ENCODE measurements around the gene PPP1R14B.

PPP1R14B gene

DNA sequence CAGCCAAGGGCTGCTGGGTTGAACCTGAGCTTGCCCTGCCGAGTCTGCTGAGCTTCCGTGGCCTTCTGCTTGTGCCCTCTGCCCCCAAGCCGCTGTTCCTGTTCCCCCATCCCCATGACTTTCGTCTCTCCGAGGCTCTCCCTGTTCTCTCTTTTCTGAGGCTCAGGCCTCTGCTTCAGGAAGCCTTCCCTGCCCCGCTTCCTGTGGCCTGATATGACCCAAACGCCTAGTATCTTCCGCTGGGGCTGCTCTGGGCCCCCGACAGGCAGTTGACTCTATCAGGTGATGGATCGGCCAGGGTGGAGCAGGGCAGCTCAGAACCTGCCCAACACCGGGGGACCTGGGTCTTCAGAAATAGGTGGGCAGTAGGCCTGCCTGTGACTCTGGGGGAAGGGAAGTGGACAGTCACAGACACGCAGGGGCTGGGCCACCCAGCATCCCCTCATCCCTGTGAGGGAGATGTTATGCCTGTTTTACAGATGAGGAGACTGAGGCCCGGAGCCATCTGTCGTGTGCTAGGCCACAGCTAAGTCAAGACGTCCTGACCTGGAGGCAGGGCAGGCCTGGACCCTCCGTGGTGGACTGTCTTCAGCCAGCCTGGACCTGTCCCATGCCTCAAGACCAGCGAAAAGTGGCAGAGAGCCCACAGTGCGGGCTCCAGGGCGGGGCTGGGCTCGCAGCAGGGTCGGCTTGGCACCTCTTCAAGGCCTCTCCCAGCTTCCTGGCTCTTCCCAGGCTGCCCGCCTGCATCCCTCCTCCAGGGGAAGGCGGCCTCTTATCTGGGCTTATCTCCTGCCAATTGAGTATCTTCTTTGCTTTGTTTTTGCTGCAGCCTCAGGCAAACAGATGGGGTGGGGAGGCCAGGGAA is 21.5 kb upstream of the PPP1R14B start:
- TF ChIP-seq, protein P1, sequence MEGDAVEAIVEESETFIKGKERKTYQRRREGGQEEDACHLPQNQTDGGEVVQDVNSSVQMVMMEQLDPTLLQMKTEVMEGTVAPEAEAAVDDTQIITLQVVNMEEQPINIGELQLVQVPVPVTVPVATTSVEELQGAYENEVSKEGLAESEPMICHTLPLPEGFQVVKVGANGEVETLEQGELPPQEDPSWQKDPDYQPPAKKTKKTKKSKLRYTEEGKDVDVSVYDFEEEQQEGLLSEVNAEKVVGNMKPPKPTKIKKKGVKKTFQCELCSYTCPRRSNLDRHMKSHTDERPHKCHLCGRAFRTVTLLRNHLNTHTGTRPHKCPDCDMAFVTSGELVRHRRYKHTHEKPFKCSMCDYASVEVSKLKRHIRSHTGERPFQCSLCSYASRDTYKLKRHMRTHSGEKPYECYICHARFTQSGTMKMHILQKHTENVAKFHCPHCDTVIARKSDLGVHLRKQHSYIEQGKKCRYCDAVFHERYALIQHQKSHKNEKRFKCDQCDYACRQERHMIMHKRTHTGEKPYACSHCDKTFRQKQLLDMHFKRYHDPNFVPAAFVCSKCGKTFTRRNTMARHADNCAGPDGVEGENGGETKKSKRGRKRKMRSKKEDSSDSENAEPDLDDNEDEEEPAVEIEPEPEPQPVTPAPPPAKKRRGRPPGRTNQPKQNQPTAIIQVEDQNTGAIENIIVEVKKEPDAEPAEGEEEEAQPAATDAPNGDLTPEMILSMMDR (conservative IDR thresholded peaks at IDR 0.05; ENCODE audit: control insufficient read depth, insufficient read depth, low read depth, low read length): no peak
- no peak for DNase-seq (ENCODE audit: low read depth)

DNA sequence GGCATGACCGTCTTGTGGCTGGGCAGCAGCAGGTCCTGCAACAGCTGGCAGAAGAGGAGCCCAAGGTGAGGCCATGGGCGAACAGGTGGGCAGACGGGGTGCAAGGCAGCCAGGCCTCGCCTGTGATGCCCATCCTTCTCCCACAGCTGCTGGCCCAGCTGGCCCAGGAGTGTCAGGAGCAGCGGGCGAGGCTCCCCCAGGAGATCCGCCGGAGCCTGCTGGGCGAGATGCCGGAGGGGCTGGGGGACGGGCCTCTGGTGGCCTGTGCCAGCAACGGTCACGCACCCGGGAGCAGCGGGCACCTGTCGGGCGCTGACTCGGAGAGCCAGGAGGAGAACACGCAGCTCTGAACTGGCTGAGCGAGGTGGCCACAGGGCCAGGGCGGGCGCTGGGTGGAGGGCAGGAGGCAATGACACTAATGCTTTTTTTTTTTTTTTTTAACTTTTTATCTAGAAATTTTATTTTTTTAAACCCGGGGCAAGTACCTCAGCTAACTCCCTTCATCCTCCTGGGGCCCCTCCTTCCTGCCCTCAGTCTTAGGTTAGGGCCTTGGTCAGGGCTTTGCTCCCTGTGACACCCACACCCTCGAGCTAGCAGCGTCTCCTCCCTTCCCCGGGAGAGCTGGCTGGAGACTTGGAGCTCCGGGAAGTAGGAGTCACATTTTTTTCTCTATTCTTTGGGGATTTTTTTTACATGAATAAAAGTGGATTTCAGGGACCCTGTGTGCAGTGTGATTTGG is 20.6 kb upstream of the PPP1R14B start:
- TF ChIP-seq, protein P1 (conservative IDR thresholded peaks at IDR 0.05; ENCODE audit: control insufficient read depth, insufficient read depth, low read depth, low read length): no peak
- no peak overlapping the region for H3K4me3 ChIP-seq (ENCODE audit: control insufficient read depth, low read depth, low read length)
- peak; percentile 28 for DNase-seq (ENCODE audit: low read depth)

More for the DNA sequence above, 21.5 kb upstream of the PPP1R14B start:
- H3K4me3 ChIP-seq (ENCODE audit: control insufficient read depth, low read depth, low read length): peak overlapping the region; percentile 57

DNA sequence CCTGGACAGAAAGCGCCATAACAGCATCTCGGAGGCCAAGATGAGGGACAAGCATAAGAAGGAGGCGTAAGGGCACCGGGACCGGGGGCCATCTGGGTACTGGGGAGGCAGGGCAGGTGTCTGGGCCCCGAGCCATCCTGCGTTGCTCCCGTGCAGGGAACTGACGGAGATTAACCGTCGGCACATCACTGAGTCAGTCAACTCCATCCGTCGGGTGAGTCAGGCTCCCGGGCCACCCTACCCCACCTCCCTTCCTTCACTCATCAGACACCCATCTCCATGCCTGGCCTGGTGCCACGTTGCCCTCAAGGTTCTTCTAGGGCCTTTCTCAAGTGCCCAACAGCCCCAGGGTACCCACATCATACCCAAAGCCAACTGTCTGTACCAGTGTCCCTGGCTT is 19.6 kb upstream of the PPP1R14B start:
- TF ChIP-seq, protein P1 (conservative IDR thresholded peaks at IDR 0.05; ENCODE audit: control insufficient read depth, insufficient read depth, low read depth, low read length): no peak
- H3K4me3 ChIP-seq (ENCODE audit: control insufficient read depth, low read depth, low read length): no peak overlapping the region
- DNase-seq (ENCODE audit: low read depth): peak; percentile 68

DNA sequence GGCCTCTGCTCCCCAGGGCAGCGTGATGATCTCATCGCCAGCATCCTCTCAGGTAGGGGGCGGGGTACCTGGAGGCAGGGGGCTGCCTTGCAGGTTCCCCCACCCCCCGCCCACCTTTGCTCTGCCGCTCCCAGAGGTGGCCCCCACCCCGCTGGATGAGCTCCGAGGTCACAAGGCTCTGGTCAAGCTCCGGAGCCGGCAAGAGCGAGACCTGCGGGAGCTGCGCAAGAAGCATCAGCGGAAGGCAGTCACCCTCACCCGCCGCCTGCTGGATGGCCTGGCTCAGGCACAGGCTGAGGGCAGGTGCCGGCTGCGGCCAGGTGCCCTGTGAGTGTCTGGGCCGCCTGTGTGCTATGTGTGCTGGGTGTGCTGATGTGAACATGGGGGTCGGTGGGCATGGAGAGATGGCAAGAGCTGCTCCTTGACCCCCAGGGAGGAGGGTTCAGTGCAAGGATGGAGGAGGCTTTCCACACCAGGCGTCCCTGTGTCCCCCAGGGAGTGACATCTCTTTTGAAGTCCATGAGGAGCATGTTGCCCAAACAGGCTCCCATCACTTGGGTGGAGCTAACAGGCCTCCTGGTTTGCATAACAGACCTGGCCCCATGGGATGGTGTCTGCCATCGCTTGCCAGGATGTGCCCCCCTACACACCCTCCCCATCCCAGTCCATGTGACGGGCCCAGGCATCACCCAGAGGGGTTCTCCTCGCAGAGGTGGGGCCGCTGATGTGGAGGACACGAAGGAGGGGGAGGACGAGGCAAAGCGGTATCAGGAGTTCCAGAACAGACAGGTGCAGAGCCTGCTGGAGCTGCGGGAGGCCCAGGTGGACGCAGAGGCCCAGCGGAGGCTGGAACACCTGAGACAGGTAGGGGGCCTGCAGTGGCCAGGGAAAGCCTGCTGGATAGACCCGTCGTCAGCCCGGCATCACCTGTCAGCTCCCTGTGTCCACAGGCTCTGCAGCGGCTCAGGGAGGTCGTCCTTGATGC is 18.7 kb upstream of the PPP1R14B start:
- TF ChIP-seq, protein P1 (conservative IDR thresholded peaks at IDR 0.05; ENCODE audit: control insufficient read depth, insufficient read depth, low read depth, low read length): no peak
- DNase-seq (ENCODE audit: low read depth): no peak
- no peak overlapping the region for H3K4me3 ChIP-seq (ENCODE audit: control insufficient read depth, low read depth, low read length)

DNA sequence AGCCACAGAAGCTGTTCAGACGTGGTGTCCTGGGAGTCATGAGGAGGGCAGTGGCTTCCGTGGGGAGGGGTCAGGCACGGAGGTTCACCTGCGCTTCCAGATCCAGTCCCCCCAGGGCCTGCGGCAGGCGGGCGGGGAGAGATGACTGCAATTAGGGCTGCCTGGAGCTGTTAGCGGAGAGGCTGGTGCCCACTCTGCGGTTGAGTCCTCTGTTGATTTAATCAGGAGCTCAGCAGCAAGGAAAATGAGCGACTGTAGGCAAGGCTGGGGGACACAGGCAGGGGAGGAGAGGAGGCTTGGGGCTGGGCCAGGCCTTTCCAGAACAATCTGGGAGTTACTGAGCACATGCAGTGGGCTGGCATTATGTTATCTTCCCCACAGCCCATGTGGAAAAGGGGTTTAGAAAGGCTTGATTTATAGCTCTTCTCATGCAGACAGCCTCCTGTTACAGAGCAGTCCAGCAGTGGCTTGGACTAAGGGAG is 17.7 kb upstream of the PPP1R14B start:
- TF ChIP-seq, protein P1 (conservative IDR thresholded peaks at IDR 0.05; ENCODE audit: control insufficient read depth, insufficient read depth, low read depth, low read length): no peak
- no peak overlapping the region for H3K4me3 ChIP-seq (ENCODE audit: control insufficient read depth, low read depth, low read length)
- no peak for DNase-seq (ENCODE audit: low read depth)

DNA sequence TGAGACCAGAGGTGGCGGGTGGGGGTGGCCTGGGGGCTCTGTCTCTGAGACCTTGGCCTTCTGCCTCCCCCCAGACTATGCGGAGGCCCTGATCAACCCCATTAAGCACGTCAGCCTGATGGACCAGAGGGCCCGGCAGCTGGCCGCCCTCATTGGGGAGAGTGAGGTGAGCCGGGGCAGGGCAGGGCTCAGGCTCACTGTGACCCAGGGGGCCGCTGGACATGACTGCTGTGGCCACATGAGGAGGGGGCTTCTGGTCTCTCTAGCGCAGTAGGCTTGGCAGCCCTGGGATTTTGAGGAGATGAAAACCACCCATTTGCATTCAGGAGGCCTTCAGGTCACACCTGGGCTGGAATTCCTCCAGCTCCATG is 17.2 kb upstream of the PPP1R14B start:
- TF ChIP-seq, protein P1 (conservative IDR thresholded peaks at IDR 0.05; ENCODE audit: control insufficient read depth, insufficient read depth, low read depth, low read length): no peak
- DNase-seq (ENCODE audit: low read depth): no peak
- no peak overlapping the region for H3K4me3 ChIP-seq (ENCODE audit: control insufficient read depth, low read depth, low read length)

Data from fibroblast of mammary gland (primary cell).